ENCODE results near the gene YEATS4.

Gene YEATS4

GRCh38 chr12:69345077-69345476, 14.5 kb upstream of the YEATS4 start:
- H3K27ac ChIP-seq (replicated peaks), result peak overlapping the region; percentile 5; the same call in 1 of the 2 replicates
- TF ChIP-seq POLR2AphosphoS5 (IDR thresholded peaks at IDR 0.05; ENCODE audit: low read depth) (no peak), GABPA (IDR thresholded peaks at IDR 0.05; ENCODE audit: low read depth) (no peak)
- TF ChIP-seq, protein P1, sequence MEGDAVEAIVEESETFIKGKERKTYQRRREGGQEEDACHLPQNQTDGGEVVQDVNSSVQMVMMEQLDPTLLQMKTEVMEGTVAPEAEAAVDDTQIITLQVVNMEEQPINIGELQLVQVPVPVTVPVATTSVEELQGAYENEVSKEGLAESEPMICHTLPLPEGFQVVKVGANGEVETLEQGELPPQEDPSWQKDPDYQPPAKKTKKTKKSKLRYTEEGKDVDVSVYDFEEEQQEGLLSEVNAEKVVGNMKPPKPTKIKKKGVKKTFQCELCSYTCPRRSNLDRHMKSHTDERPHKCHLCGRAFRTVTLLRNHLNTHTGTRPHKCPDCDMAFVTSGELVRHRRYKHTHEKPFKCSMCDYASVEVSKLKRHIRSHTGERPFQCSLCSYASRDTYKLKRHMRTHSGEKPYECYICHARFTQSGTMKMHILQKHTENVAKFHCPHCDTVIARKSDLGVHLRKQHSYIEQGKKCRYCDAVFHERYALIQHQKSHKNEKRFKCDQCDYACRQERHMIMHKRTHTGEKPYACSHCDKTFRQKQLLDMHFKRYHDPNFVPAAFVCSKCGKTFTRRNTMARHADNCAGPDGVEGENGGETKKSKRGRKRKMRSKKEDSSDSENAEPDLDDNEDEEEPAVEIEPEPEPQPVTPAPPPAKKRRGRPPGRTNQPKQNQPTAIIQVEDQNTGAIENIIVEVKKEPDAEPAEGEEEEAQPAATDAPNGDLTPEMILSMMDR (IDR thresholded peaks at IDR 0.05; ENCODE audit: insufficient read depth, low read length), result no peak
- DNase-seq (ENCODE audit: low read depth in 1 of 2, low spot score in 1 of 2), result no peak

DNA sequence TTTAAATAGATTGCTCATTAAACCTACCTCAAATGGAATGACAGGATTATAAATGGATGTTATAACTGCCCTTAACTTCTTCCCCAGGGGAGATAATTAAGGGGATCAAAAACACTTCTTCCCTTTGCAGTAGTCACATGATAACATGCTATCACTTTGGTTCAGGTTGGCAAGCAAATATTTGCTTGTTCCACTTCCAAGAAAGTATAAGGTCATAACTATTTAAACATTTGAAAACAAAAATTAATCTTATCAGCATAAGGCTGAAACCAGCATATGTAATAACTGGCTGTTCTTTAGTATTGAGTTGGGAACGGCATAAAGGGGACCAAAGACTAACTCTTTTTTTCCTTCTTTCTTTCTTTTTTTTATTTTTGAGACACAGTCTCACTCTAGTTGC, 13.8 kb upstream of the YEATS4 start:
- H3K27me3 ChIP-seq (ENCODE audit: insufficient read depth, poor library complexity, severe bottlenecking), result no peaks in the 10 kb centered on the region
- H3K4me3 ChIP-seq (replicated peaks; ENCODE audit: insufficient read depth, low read length), result no peak overlapping the region
- H3K27ac ChIP-seq (replicated peaks), result peak overlapping the region; percentile 5
- TF ChIP-seq GABPA (IDR thresholded peaks at IDR 0.05; ENCODE audit: low read depth), result no peak
- no peak for DNase-seq (ENCODE audit: low read depth in 1 of 2, low spot score in 1 of 2)

More at GRCh38 chr12:69345077-69345476, 14.5 kb upstream of the YEATS4 start:
- no peaks in the 10 kb centered on the region for H3K27me3 ChIP-seq (ENCODE audit: insufficient read depth, poor library complexity, severe bottlenecking)
- H3K4me3 ChIP-seq (replicated peaks; ENCODE audit: insufficient read depth, low read length), result no peak overlapping the region

- Histone ChIP-seq H3K4me3 (replicated peaks; ENCODE audit: insufficient read depth, low read length) (peak within 1 kb of the TSS; percentile 73), H3K27me3 (ENCODE audit: insufficient read depth, poor library complexity, severe bottlenecking) (no peaks in the 10 kb centered on the region), H3K27ac (replicated peaks) (peak within 1 kb of the TSS; percentile 92)
- TF ChIP-seq REST (IDR thresholded peaks at IDR 0.05; ENCODE audit: insufficient replicate concordance, low read depth) (no peak), GABPA (IDR thresholded peaks at IDR 0.05; ENCODE audit: low read depth) (no peak), POLR2AphosphoS5 (IDR thresholded peaks at IDR 0.05; ENCODE audit: low read depth) (peak; percentile 81; the same call in 1 of the 2 replicates), SPI1 (IDR thresholded peaks at IDR 0.05; ENCODE audit: borderline replicate concordance, low read depth) (peak; percentile 92)
- TF ChIP-seq, protein P1 (IDR thresholded peaks at IDR 0.05; ENCODE audit: insufficient read depth, low read length), result no peak
- peak; percentile 84 to 89 for DNase-seq (ENCODE audit: low read depth in 1 of 2, low spot score in 1 of 2)
These were observed 11.2 kb upstream of the YEATS4 start, which contains the start of gene LYZ for GRCh38 chr12:69348162-69348938. TSS of gene LYZ (plus strand) at chr12:69348381. CDS start at chr12:69348409, 28 bp downstream.

- no peak for DNase-seq (ENCODE audit: low read depth in 1 of 2, low spot score in 1 of 2)
- H3K4me3 ChIP-seq (replicated peaks; ENCODE audit: insufficient read depth, low read length), result peak overlapping the region; percentile 73
- TF ChIP-seq SPI1 (IDR thresholded peaks at IDR 0.05; ENCODE audit: borderline replicate concordance, low read depth) (no peak), POLR2AphosphoS5 (IDR thresholded peaks at IDR 0.05; ENCODE audit: low read depth) (no peak), REST (IDR thresholded peaks at IDR 0.05; ENCODE audit: insufficient replicate concordance, low read depth) (no peak), GABPA (IDR thresholded peaks at IDR 0.05; ENCODE audit: low read depth) (no peak)
- TF ChIP-seq, protein P1 (IDR thresholded peaks at IDR 0.05; ENCODE audit: insufficient read depth, low read length), result no peak
- no peaks in the 10 kb centered on the region for H3K27me3 ChIP-seq (ENCODE audit: insufficient read depth, poor library complexity, severe bottlenecking)
- H3K27ac ChIP-seq (replicated peaks), result peak overlapping the region; percentile 92
These were observed 9.4 kb upstream of the YEATS4 start for GRCh38 chr12:69350002-69350626.
